ENCODE measurements around the gene HLX. TPM values are rescaled to one million over a fixed set of nuclear protein-coding genes. Genes with fewer than 3 reads are reported as not detected.

Gene HLX
- total RNA-seq, 1 donor from 2014 or later: 5.0 TPM

DNA sequence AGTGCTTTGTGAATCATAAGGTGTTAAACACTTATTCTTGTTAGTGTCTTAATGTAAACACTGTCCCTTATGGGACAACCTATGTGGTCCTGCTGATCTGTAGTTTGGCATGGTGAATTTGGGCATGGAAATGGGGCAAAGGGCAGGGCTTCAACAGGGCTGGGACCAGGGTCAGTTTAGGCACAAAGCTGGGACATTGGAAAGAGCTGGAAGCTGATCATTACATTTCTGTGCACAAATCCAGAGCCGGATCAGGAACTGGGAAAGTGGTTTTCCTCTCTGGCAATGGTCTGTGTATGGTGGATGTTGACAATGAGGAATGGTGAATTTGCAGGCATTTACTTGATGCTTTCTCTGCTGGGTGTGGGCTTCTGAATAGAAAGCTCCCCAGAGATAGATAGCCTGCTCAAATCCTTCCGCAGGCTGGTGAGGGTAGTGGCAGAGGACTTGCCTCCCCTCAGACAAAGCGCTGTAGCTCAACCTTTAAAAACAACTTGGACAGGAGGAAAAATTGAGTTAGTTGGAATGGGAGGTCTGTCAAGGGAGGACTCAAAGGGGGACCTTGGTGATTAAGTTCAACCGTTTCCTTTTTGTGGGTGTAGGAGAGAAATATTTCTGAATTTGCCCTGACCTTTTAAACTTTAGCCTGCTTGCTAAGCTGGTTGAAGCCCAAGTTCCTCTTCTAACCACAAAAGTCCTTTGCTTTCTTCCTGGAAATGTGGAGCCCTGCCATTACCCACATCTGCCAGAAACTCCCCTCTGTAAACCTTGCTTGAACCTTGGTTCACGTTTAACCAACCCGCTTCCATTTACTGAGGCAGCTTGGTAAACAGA lies 35.3 kb downstream of the HLX start:
- intact Hi-C loops (cut with DNase I): no loop called here
- DNase-seq (ENCODE audit: missing footprints) (no peak), ATAC-seq (no peak)

DNA sequence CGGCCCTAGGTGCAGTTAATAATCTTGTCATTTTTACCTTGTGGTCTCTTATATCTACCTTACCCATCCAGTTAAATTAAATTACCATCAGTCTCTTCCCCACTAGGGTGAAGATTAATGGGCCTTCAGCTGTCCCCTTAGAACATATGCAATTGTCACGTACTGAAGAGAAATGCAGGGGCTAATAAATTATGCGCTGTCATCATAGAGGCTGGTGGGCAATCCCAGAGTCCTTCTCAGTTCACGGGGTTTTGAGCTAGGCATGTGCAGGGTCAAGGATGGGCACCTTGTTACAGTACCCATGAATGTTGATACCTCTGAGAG lies 35.8 kb downstream of the HLX start:
- intact Hi-C loops (cut with DNase I): no loop called here
- no peak for ATAC-seq
- no peak for DNase-seq (ENCODE audit: missing footprints)

DNA sequence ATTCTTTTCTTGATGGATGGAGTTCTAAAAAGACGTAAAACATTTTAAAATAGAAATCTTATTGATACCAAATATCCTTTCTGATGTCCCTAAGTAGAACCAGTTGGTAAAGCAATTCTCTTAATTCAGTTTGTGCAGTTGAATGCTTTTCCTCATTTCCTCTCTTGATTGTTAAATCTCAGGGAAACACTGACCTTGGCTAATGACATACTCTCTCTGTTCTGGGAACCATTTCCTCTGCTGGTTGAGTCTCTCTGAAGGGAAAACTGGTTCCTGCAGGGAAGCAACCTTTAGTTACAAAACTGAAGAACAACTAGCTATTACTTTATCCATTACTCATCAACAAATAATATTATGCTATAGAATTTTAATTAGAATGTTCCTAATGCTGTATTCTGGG lies 36.7 kb downstream of the HLX start:
- no peak for ATAC-seq
- no peak for DNase-seq (ENCODE audit: missing footprints)
- intact Hi-C loops (cut with DNase I): no loop called here

DNA sequence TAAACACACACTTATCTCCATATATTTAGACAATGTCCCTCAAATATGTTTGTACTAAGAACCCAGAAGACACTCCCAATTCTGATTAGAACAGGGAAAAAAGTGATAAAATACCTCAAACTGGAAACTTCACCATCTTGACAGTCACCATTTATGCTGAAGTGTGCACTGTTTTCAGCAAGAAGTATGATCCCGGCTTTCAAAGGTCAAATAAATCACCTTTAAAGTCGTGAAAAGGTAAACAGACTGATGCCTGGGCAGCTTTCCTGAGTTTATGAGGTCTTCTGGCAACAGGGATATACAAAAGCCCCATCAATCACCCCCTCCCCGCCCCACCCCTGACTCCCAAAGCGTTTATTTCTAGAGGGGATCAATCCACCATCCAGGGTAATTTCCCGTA lies 37.9 kb downstream of the HLX start:
- intact Hi-C loops (cut with DNase I): no loop called here
- no peak for ATAC-seq
- no peak for DNase-seq (ENCODE audit: missing footprints)

DNA sequence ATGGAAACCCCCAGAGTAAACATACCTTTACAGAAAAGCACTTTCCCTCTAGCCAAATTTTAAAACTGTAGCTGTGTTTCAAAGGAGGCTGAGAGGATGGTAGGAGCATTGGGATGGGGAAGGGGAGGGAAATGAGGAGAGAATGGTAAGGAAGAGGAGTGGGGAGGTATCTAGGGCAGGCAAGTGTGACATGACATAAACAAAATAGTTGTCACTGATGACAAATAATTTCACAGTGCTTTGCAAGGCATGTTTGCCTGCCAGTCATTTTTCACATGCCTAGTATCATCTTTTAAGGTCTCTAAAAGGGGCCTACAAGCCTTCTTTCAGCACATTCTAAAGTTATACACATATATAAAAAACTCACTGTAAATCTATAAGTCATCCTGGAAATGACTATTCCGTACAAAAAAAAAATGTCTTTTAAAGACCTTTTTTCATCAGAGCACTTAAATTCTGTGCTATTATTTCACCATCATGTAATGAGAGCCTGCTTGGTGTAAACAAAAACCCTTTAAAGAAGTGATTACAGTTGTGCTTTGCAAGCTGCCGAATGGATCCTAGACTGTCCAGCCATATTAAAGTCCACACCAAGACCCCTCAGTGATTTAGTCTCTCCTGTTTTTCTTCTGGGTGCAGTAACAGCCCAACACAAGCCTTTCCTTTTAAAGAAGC lies 38.4 kb downstream of the HLX start:
- intact Hi-C loops (cut with DNase I): no loop called here
- ATAC-seq (no peak), DNase-seq (ENCODE audit: missing footprints) (no peak)

DNA sequence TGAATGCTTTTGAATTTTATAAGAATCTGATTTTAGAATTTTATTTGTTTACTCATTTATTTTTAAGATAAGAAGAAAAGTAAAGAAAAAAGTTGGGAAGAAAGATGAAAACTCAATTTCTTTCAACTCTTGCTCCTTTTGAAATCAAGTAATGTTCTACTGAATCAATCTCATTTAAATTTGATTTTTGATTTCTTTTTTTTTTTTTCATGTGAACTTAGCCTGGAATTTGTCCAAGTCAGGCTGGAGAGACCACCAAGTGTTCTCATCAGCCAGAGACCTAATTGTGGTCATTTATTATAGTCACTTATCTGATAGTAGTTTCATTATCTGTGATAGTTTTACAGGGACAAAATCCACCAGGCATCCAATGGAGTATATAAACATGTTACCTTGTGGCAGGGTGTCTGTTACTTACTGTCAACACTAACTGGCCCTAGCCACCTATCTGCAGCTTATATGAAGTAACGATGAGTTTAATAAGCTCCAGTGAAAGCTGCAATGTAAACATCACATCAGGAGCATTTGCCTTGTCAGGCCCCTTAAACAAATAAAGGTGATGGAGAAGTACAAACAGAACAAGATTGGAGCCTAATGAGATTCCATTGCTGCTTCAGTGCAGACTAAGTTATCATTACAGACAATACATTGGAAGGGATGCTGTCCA lies 39.2 kb downstream of the HLX start:
- intact Hi-C loops (cut with DNase I): no loop called here
- no peak for ATAC-seq
- DNase-seq (ENCODE audit: missing footprints): no peak

DNA sequence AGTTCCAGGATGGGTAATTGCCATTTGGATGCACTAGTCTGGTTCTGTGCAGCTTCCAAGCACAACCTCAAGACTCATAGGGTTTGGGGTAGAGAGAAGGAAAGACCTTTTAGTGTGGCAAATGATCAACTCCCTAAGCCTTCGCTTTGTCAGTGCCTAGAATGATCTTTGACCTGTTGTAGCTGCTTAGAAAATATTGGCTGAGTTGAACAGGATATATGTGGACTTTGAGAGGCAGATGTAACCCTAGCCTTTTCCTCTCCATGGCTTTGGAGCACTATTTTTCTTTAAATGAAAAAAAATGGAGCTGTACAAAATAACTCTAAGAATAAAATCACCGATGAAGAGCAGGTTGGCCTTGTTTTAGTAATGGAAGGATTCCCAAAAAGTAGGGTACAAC lies 41.7 kb downstream of the HLX start:
- ATAC-seq: no peak
- intact Hi-C loops (cut with DNase I): no loop called here
- DNase-seq (ENCODE audit: missing footprints): no peak

DNA sequence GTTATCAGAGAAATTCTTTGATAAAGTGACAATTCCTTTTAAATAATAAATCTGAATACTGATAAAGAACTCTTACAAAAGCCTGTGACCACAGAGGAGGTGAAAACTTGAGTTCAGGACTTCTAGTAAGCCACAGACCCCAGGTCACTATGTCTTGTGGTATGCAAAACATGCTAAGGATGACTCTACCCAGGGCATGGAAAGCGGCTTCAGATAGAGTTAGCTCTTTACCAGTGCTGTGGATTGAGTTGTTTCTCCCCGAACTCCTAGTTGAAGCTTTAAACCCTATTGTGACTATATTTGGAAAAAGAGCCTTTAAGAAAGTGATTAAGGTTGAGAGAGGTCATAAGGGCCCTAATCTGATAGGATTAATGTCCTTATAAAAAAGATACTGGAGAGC lies 42.3 kb downstream of the HLX start:
- DNase-seq (ENCODE audit: missing footprints) (no peak), ATAC-seq (no peak)
- intact Hi-C loops (cut with DNase I): no loop called here

DNA sequence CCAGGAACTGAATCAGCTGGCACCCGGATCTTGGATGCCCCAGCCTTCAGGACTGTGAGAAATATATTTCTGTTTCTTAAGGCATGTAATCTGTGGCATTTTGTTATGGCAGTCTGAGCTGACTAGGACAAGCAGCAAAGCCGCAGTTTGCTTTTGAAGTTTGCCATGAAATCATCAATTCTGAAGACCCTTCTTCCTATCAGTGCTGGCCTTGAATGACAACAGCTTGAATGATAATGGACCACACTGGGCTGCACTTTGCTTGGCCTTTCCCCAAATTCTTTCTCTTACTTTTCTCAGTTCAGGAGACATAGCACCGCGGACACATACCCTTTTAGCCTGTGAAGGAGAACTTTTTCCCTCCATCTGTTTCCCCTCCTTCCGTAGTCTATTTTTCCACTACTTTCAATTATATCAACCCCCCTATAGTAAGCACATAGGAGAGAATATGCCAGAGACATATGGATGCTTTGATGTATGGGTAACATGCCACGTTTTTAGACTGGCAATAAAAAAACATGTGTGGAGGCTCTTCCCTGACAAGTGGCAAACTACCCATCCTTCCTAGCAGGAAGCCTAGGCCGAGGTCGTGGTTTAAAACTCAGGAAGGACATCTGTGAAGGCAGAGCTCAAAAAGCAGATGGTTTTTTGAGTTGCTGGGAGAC lies 42.9 kb downstream of the HLX start:
- DNase-seq (ENCODE audit: missing footprints): no peak
- intact Hi-C loops (cut with DNase I): no loop called here
- no peak for ATAC-seq

DNA sequence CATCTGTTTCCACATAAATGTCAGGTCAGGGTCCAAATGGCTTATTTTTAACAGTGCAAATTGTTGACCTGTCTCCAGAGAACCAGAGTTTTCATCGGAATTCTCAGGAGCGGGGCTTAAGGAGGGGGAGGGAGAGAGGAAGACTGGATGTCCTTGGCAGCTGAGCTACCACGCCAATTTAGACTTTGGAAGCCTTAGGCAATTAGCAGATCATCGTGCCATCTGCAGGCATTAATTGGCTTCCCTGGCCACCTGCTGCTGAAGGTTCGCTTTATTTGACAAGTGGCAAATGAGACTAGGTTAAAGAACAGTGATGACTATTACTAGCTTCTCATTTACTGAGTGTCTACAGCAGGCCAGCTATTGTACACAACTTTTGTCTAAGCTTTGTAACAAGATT lies 43.7 kb downstream of the HLX start:
- ATAC-seq: no peak
- no peak for DNase-seq (ENCODE audit: missing footprints)
- intact Hi-C loops (cut with DNase I): no loop called here

DNA sequence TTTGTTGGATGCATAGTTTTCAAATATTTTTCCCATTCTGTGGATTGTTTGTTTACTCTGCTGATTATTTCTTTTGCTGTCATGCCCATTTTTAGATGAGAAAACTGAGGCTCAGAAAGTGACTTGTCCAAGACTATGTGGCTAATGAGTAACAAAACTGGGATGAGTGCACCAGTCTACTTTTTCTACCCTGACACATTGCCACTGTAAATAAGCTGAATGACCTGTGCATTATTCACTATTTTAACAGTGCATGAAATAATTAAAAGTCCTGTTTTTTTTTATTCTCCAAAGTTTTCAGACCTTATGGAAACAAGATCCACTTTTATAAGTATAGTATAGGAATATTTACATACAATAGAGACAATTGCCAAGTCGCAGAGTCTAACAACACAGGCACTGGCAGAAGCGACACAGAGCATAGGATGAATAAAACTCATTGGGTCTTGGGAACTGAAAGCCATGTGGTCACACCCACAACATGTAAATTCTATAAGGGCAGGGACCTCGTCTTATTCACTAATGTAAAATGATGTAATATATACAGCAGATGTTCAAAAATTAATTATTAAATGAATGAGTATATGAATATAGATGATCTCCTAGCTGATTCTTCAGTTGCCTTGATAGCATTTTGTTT lies 45.2 kb downstream of the HLX start:
- no peak for ATAC-seq
- intact Hi-C loops (cut with DNase I): no loop called here
- no peak for DNase-seq (ENCODE audit: missing footprints)

DNA sequence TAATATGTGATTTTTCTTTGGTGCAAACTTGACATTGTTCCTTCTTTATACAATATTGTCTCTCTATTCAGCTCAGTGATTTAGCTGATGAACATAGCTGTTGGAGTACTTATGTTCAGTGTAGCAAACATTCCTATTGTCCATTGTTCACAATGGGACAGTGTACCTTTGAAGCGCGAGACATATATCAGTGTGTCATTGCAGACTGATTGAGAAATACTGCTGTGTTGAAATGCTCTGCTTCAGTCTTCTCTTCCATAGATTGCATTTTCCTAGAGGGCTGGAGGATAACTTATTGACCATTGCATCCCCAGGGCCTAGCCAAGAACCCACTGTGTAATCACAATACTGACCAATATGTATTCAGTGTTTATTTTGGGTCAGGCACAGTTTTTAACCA lies 46.5 kb downstream of the HLX start:
- ATAC-seq (no peak), DNase-seq (ENCODE audit: missing footprints) (no peak)
- intact Hi-C loops (cut with DNase I): no loop called here

DNA sequence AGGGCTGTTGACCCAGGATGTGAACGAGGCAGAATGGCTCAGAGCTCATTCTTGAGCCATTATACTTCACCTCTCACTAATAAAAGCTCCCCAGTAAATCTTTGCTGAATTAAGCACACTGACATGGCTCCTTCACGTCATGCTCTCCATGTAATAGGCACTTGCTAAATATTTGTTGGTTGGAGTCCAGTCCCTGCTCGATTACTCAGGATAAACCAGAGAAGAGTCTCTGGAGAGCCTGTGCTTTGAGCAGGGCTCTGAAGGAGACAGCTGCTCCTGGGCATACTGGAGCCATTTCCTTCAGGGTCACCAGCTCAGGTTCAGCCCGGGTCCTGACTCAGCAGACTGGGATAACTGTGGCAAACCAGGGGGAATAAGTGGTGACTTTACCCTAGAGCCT lies 46.9 kb downstream of the HLX start:
- intact Hi-C loops (cut with DNase I): no loop called here
- ATAC-seq (no peak), DNase-seq (ENCODE audit: missing footprints) (no peak)

DNA sequence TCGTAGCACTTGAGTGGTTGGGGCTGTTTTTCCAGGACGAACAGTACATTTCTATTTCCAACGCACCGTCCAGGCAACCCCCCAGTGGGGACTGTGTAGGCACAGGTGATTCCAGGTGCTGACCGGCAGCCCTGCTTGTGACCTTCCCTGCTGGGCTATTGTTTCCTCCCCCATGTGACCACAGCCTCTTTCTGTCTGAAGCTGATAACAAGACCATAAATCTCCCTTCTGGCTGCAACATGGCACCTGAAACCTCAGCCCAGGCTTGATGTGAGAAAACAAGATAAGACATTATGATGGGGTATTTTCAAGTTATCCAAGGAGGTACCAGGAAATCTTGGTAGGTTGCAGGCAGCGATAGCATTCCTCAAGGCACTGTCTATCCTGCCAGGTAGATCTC lies 48.2 kb downstream of the HLX start:
- ATAC-seq (no peak), DNase-seq (ENCODE audit: missing footprints) (no peak)
- intact Hi-C loops (cut with DNase I): no loop called here

DNA sequence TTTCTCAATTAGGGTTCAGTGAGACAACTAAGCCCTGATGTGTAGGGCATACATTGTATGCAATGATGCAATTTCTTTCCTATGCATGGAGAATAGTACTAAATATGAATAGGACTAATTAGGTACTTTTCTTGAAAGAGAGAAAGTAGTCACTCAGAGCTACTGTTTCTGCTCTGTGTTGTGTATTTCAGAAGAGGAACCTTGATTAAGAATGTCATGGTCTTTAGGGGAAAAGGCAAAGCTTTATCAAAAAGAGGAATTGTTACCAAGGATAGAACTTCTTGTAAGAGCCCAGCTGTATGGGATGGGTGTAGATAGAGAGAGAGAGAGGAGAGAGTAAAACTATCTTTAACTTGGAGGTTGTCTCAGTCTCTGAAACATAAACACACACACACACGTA lies 49.1 kb downstream of the HLX start:
- intact Hi-C loops (cut with DNase I): no loop called here
- ATAC-seq: no peak

DNA sequence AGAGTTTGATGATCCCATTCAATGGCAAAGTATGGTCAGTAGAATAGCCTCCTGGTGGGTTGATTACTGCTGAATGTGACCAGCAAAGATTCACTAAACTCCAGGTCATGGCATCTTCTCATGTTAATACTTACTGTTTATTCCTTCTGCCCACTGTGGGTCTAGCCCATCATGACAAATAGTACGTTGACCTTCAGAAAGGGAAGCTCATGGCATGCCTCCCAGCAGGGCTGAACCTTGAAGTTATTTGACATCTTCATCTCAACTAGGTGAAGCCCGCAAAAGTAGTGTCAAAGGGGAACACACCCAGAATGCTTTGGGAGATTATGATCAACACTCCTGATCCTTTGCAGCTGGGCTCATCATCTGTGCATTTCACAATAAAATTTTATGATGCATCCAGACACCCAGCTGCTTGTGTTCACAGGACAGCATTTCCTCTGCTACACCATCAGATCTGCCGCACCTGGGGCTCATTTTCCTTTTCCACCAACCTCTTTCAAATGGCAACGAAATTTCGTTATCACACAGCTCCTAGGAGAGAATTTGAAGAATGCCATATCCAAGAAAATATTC lies 49.6 kb downstream of the HLX start:
- intact Hi-C loops (cut with DNase I): no loop called here
- DNase-seq (ENCODE audit: missing footprints): no peak
- ATAC-seq: no peak

More for the DNA sequence above, 49.1 kb downstream of the HLX start:
- no peak for DNase-seq (ENCODE audit: missing footprints)

DNA sequence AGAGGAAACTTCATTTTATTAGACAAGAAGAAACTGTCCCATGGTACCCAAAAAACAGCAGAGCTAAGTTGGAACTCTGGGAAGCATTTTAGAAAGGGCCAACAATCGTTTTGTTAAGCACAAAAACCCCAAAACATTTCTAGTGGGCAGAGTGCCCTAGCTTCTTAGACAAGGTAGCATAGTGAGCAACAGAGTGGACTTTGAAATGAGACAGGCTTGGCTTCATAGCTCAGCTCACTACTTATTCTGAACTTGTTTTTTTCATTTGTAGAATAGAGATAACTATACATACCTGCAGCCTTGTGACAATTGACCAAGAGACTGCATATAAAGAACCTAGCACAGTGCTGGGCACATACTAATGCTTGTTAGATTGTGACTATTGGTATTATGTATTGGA lies 50.1 kb downstream of the HLX start:
- intact Hi-C loops (cut with DNase I): no loop called here
- no peak for ATAC-seq

More for the DNA sequence above, 50.1 kb downstream of the HLX start:
- no peak for DNase-seq (ENCODE audit: missing footprints)
